ENCODE data around the gene TCF7L2.
A peak's percentile ranks its signal among the peaks of the same experiment; 100 is the strongest.

The TCF7L2 gene

GRCh38 chr10:113177156-113177935 is 227.3 kb downstream of the TCF7L2 start:
- Histone ChIP-seq H3K9ac (ENCODE audit: low read length) (no peak overlapping the region), H3K4me3 (ENCODE audit: low read depth, low read length) (no peak overlapping the region), H2BK5ac (ENCODE audit: low read depth, low read length, poor library complexity) (no peak overlapping the region), H3K14ac (ENCODE audit: low read length) (no peak overlapping the region), H4K8ac (ENCODE audit: low read depth, low read length) (no peak overlapping the region), H3K79me2 (ENCODE audit: control insufficient read depth, insufficient read depth, low read length, poor library complexity) (peaks cover 2% of the 10 kb centered on the region), H3K79me1 (ENCODE audit: low read length) (peaks cover 6% of the 10 kb centered on the region), H2BK12ac (ENCODE audit: low read length) (no peak overlapping the region), H3K36me3 (ENCODE audit: control insufficient read depth in 1 of 2, insufficient read depth in 2 of 2, low read length in 2 of 2) (no peaks in the 10 kb centered on the region), H4K91ac (ENCODE audit: low read depth, low read length) (no peak overlapping the region), H3K4me2 (ENCODE audit: low read length) (no peak overlapping the region), H3K27me3 (ENCODE audit: insufficient read depth, low read length) (no peaks in the 10 kb centered on the region), H2AFZ (ENCODE audit: insufficient read depth, low read length, poor library complexity) (no peak overlapping the region), H2BK120ac (ENCODE audit: insufficient read depth, low read length, poor library complexity) (no peak overlapping the region), H3K23ac (ENCODE audit: low read length) (no peak overlapping the region), H3K9me3 (ENCODE audit: insufficient read depth, low read depth, low read length) (no peaks in the 10 kb centered on the region), H3K18ac (ENCODE audit: low read length) (no peak overlapping the region), H2AK5ac (ENCODE audit: low read length) (no peak overlapping the region), H4K12ac (ENCODE audit: low read depth, low read length) (no peak overlapping the region), H3K4me1 (ENCODE audit: control insufficient read depth in 1 of 2, insufficient read depth in 2 of 2, low read length in 2 of 2) (peaks cover 11 to 17% of the 10 kb centered on the region in 2 experiments), H3K4ac (ENCODE audit: low read depth, low read length) (no peak overlapping the region), H3K27ac (ENCODE audit: low read depth, low read length) (no peak overlapping the region)
- DNase-seq, result no peak
- WGBS (ENCODE audit: extremely low coverage, insufficient coverage, insufficient read length), result no CpG with 5 or more reads among the region's 16 CpGs

- H3K14ac ChIP-seq (ENCODE audit: low read length), result peak overlapping the region; percentile 39
- peaks cover 2% of the 10 kb centered on the region for H3K79me2 ChIP-seq (ENCODE audit: control insufficient read depth, insufficient read depth, low read length, poor library complexity)
- no peak overlapping the region for H3K18ac ChIP-seq (ENCODE audit: low read length)
- H3K27ac ChIP-seq (ENCODE audit: low read depth, low read length), result no peak overlapping the region
- H3K4ac ChIP-seq (ENCODE audit: low read depth, low read length), result no peak overlapping the region
- H3K9me3 ChIP-seq (ENCODE audit: insufficient read depth, low read depth, low read length), result no peaks in the 10 kb centered on the region
- H3K27me3 ChIP-seq (ENCODE audit: insufficient read depth, low read length), result no peaks in the 10 kb centered on the region
- no peaks in the 10 kb centered on the region for H3K36me3 ChIP-seq (ENCODE audit: control insufficient read depth in 1 of 2, insufficient read depth in 2 of 2, low read length in 2 of 2)
- peaks cover 6% of the 10 kb centered on the region for H3K79me1 ChIP-seq (ENCODE audit: low read length)
- H4K12ac ChIP-seq (ENCODE audit: low read depth, low read length), result no peak overlapping the region
- H4K8ac ChIP-seq (ENCODE audit: low read depth, low read length), result no peak overlapping the region
- H4K91ac ChIP-seq (ENCODE audit: low read depth, low read length), result peak overlapping the region; percentile 26
- no peak overlapping the region for H3K23ac ChIP-seq (ENCODE audit: low read length)
- peak overlapping the region; percentile 11 for H2BK120ac ChIP-seq (ENCODE audit: insufficient read depth, low read length, poor library complexity)
- H2BK12ac ChIP-seq (ENCODE audit: low read length), result peak overlapping the region; percentile 29
- DNase-seq, result no peak
- H3K9ac ChIP-seq (ENCODE audit: low read length), result no peak overlapping the region
- WGBS (ENCODE audit: extremely low coverage, insufficient coverage, insufficient read length), result no CpG with 5 or more reads among the region's 11 CpGs
- H2AFZ ChIP-seq (ENCODE audit: insufficient read depth, low read length, poor library complexity), result no peak overlapping the region
- H2BK5ac ChIP-seq (ENCODE audit: low read depth, low read length, poor library complexity), result no peak overlapping the region
- H3K4me2 ChIP-seq (ENCODE audit: low read length), result no peak overlapping the region
- no peak overlapping the region for H2AK5ac ChIP-seq (ENCODE audit: low read length)
- H3K4me1 ChIP-seq (ENCODE audit: control insufficient read depth in 1 of 2, insufficient read depth in 2 of 2, low read length in 2 of 2), result peaks cover 11 to 17% of the 10 kb centered on the region in 2 experiments
- H3K4me3 ChIP-seq (ENCODE audit: low read depth, low read length), result no peak overlapping the region
Measured at GRCh38 chr10:113177936-113178335, 227.9 kb downstream of the TCF7L2 start.

GRCh38 chr10:113178771-113179170 is 228.7 kb downstream of the TCF7L2 start:
- Histone ChIP-seq H3K4me2 (ENCODE audit: low read length) (no peak overlapping the region), H2BK5ac (ENCODE audit: low read depth, low read length, poor library complexity) (no peak overlapping the region), H3K14ac (ENCODE audit: low read length) (no peak overlapping the region), H4K12ac (ENCODE audit: low read depth, low read length) (no peak overlapping the region), H3K27ac (ENCODE audit: low read depth, low read length) (no peak overlapping the region), H3K4me1 (ENCODE audit: control insufficient read depth in 1 of 2, insufficient read depth in 2 of 2, low read length in 2 of 2) (peaks cover 11 to 17% of the 10 kb centered on the region in 2 experiments), H3K23ac (ENCODE audit: low read length) (no peak overlapping the region), H4K8ac (ENCODE audit: low read depth, low read length) (no peak overlapping the region), H3K36me3 (ENCODE audit: control insufficient read depth in 1 of 2, insufficient read depth in 2 of 2, low read length in 2 of 2) (no peaks in the 10 kb centered on the region), H3K4ac (ENCODE audit: low read depth, low read length) (no peak overlapping the region), H3K79me1 (ENCODE audit: low read length) (peaks cover 6% of the 10 kb centered on the region), H2AK5ac (ENCODE audit: low read length) (no peak overlapping the region), H2BK12ac (ENCODE audit: low read length) (no peak overlapping the region), H3K9me3 (ENCODE audit: insufficient read depth, low read depth, low read length) (no peaks in the 10 kb centered on the region), H3K79me2 (ENCODE audit: control insufficient read depth, insufficient read depth, low read length, poor library complexity) (peaks cover 2% of the 10 kb centered on the region), H4K91ac (ENCODE audit: low read depth, low read length) (no peak overlapping the region), H2BK120ac (ENCODE audit: insufficient read depth, low read length, poor library complexity) (peak overlapping the region; percentile 33), H3K9ac (ENCODE audit: low read length) (no peak overlapping the region), H3K4me3 (ENCODE audit: low read depth, low read length) (no peak overlapping the region), H3K18ac (ENCODE audit: low read length) (no peak overlapping the region), H2AFZ (ENCODE audit: insufficient read depth, low read length, poor library complexity) (no peak overlapping the region), H3K27me3 (ENCODE audit: insufficient read depth, low read length) (no peaks in the 10 kb centered on the region)
- no CpG with 5 or more reads among the region's 3 CpGs for WGBS (ENCODE audit: extremely low coverage, insufficient coverage, insufficient read length)
- DNase-seq, result no peak

GRCh38 chr10:113179265-113179664 is 229.2 kb downstream of the TCF7L2 start:
- DNase-seq, result peak in 1 of 2 donors; percentile 33
- H4K12ac ChIP-seq (ENCODE audit: low read depth, low read length), result no peak overlapping the region
- H2BK120ac ChIP-seq (ENCODE audit: insufficient read depth, low read length, poor library complexity), result peak overlapping the region; percentile 33
- H2AFZ ChIP-seq (ENCODE audit: insufficient read depth, low read length, poor library complexity), result no peak overlapping the region
- no peak overlapping the region for H2AK5ac ChIP-seq (ENCODE audit: low read length)
- no peak overlapping the region for H2BK5ac ChIP-seq (ENCODE audit: low read depth, low read length, poor library complexity)
- no peak overlapping the region for H3K4me2 ChIP-seq (ENCODE audit: low read length)
- WGBS (ENCODE audit: extremely low coverage, insufficient coverage, insufficient read length), result no CpG with 5 or more reads among the region's 6 CpGs
- no peak overlapping the region for H3K14ac ChIP-seq (ENCODE audit: low read length)
- H3K4ac ChIP-seq (ENCODE audit: low read depth, low read length), result no peak overlapping the region
- H3K4me1 ChIP-seq (ENCODE audit: control insufficient read depth in 1 of 2, insufficient read depth in 2 of 2, low read length in 2 of 2), result peaks cover 11 to 17% of the 10 kb centered on the region in 2 experiments
- peaks cover 2% of the 10 kb centered on the region for H3K79me2 ChIP-seq (ENCODE audit: control insufficient read depth, insufficient read depth, low read length, poor library complexity)
- no peak overlapping the region for H3K9ac ChIP-seq (ENCODE audit: low read length)
- no peaks in the 10 kb centered on the region for H3K9me3 ChIP-seq (ENCODE audit: insufficient read depth, low read depth, low read length)
- H3K79me1 ChIP-seq (ENCODE audit: low read length), result peaks cover 6% of the 10 kb centered on the region
- no peak overlapping the region for H3K18ac ChIP-seq (ENCODE audit: low read length)
- no peaks in the 10 kb centered on the region for H3K27me3 ChIP-seq (ENCODE audit: insufficient read depth, low read length)
- no peak overlapping the region for H3K23ac ChIP-seq (ENCODE audit: low read length)
- H3K4me3 ChIP-seq (ENCODE audit: low read depth, low read length), result no peak overlapping the region
- H4K8ac ChIP-seq (ENCODE audit: low read depth, low read length), result no peak overlapping the region
- H3K36me3 ChIP-seq (ENCODE audit: control insufficient read depth in 1 of 2, insufficient read depth in 2 of 2, low read length in 2 of 2), result no peaks in the 10 kb centered on the region
- no peak overlapping the region for H3K27ac ChIP-seq (ENCODE audit: low read depth, low read length)
- H4K91ac ChIP-seq (ENCODE audit: low read depth, low read length), result no peak overlapping the region
- H2BK12ac ChIP-seq (ENCODE audit: low read length), result no peak overlapping the region
